GM10266 (cell line): ENCODE data around the gene TRPM2.
"Not testable (repeated sequence)": the region's sequence is repeated elsewhere in the genome, so short reads cannot be mapped to it uniquely, and the experiment has no call there.

Experiments
- DNase-seq: peaks from one replicate; pipeline ENCODE4 v3.0.0; 2012; ENCODE audit errors: extremely low spot score
- CTCF ChIP-seq: IDR thresholded peaks from 2 replicates; pipeline ENCODE4 v1.5.1; 2012; ENCODE audit warnings: mild to moderate bottlenecking, low read depth; ENCODE audit not compliant: control insufficient read depth, insufficient read depth; ENCODE audit errors: missing control alignments

The TRPM2 gene

GRCh38 chr21:44335266-44336059 is 18.0 kb upstream of the TRPM2 start:
- no peak for TF ChIP-seq CTCF
- DNase-seq, result no peak

GRCh38 chr21:44337449-44337848 is 16.0 kb upstream of the TRPM2 start:
- no peak for TF ChIP-seq CTCF
- DNase-seq, result no peak

GRCh38 chr21:44337941-44338895 is 15.2 kb upstream of the TRPM2 start:
- no peak for TF ChIP-seq CTCF
- no peak for DNase-seq

- peak; percentile 99 for DNase-seq
- TF ChIP-seq CTCF, result no peak
These were observed 14.2 kb upstream of the TRPM2 start, which contains the start of gene CFAP410 for GRCh38 chr21:44338971-44339910. Gene CFAP410, minus strand, starts transcription at chr21:44339390. Its CDS starts 196 bp downstream, at chr21:44339194.

GRCh38 chr21:44341726-44342458 is 11.5 kb upstream of the TRPM2 start:
- DNase-seq, result not testable (repeated sequence)

GRCh38 chr21:44342981-44343380 is 10.4 kb upstream of the TRPM2 start:
- DNase-seq, result not testable (repeated sequence)

GRCh38 chr21:44344541-44345183 is 8.8 kb upstream of the TRPM2 start:
- no peak for TF ChIP-seq CTCF
- no peak for DNase-seq
